ENCODE results near the gene DNM3.

The DNM3 gene

DNA sequence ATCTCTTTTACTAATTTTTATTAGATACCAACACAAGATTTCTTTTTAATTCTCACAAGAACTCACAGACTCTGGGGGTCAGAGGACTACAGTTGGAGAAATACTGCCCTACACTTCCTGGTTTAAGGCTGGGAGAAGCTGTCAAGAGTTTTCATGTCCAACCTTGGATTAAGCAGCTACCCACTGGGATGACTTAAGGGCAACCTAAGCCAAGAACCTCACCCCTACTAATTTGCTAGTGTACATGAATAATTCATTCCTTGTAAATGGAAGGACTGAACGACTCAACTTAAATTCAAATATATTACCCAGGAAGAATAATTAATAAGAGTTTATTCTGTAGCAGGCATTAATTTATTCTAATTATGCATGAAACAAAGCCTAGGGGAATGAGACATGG is 396.9 kb downstream of the DNM3 start:
- no peak for DNase-seq (ENCODE audit: low read depth in 2 of 2)

DNA sequence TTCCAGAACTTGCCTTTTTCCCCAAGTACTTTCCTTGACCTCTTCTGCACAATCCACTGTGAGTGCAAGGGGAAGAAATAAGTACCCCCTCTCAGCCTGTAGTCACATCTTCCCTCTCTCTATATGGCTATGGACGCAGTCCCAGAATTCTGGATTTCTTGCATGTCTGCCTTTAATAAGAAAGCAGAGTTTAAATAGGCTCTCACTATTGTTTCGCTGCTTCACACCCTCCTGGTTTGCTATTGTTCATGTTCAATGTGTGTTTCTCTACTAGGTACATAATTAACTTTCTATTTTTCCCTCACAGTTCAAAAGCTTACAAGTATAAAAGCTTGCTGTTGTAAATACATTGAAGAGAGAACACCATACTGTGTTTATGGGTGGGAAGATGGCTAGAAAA is 397.7 kb downstream of the DNM3 start:
- no peak for DNase-seq (ENCODE audit: low read depth in 2 of 2)

DNA sequence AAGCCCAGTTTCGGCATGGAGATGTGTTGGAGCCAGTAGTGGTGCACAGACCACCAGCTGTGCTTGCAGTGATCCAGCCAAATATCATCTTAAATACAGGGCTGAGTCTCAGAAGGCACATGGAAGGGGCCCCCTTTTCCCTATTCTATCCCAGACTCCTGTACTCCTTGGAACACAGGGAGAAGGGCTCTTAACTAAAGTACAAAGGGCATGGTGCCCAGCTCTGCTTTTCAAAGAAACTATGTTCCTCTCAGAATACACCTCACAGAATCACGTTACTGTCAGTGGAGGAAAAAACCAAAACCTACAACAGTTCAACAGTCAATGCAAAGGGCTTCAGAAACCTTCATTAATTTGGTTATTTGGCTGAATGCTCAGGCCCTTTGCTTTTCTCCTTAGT is 398.6 kb downstream of the DNM3 start:
- no peak for DNase-seq (ENCODE audit: low read depth in 2 of 2)

GRCh38 chr1:172241540-172241939 is 400.2 kb downstream of the DNM3 start:
- DNase-seq (ENCODE audit: low read depth in 2 of 2): no peak

DNA sequence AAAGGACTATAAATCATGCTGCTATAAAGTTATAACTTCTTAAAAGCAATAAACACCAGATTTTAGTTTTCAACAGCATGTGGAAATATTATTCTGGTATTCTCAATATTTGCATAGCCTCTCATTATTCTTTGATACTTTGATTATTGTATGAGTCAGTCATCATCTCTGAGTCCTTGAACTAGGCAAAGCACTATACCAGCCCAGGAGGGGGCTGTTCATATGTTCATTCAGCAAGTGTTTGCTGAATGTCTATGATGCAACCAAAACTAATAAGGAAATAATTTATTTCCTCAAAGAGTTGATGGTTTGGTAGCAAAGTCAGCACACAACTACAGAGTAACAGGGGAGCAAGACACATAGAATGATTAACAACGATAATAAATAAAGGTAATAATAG is 403.6 kb downstream of the DNM3 start:
- no peak for DNase-seq (ENCODE audit: low read depth in 2 of 2)

DNA sequence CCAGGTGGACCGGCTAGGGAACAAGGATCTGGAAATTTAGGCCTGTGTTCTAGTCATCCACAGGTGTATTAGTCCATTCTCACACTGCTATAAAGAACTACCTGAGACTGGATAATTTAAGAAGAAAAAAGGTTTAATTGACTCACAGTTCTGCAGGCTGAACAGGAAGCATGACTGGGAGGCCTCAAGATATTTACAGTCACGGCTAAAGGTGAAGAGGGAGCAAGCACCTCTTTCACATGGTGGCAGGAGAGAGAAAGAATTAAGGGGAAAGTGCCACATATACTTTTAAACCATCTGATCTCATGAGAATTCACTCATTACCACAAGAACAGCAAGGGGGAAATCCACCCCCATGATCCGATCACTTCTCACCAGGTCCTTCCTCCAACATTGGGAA is 404.5 kb downstream of the DNM3 start:
- no peak for DNase-seq (ENCODE audit: low read depth in 2 of 2)

DNA sequence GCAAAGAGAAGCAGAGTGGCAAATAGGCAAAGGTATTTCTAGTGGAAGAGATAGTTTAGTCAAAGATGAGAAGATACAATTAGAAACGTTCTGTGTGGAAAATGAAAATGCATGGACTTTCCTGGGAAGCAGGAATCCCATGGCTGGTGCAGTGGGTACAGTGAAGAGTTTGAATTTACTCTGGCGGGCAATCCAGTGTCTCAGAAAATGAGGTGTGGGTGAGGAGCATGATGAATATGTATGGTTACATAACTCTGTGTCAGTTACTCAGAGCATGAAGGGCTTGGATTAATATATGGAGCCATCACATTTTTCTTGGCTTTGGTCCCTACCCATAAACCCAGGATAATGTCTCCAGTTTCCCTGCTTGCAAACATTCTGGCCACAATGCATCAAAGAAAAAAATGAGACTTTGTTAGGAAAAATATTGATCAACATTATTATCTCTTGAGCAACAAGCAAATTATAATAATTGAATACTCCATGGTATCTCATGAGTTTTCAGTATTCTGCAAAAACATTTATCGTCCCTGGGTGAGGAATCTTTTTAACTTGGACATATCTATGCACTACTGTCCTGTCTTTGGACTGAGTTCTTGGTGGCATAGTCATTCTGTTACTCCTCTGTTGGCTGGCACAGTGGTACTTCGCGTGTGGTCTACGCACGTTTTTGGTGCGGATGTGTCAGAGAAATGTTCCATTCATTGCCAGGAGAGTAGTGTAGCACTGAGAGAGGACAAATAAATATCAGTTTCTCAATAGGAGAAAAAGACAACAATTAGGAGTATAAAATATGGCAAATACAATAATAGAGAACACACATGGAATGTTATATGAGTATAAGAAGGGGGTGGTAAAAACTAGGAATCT is 405.5 kb downstream of the DNM3 start:
- DNase-seq (ENCODE audit: low read depth in 2 of 2): no peak

DNA sequence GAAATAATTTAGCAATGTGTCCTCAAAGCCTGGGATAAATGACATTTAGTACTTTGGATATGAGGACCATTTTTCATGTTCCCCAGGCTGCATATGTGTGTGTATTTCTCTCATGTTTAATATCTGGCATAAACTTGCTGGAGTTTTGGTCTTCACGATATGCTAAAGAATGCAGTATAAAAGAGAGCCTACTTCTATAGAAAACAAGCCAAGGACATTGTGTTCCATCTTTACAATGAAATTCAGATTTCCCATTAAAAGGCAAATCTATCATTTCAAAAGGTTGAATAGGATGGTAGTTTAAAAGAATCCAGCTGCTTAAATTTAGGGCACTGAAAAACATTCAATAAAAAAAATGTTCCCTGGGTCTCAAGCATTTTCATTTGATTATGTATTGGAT is 410.2 kb downstream of the DNM3 start:
- no peak for DNase-seq (ENCODE audit: low read depth in 2 of 2)

DNA sequence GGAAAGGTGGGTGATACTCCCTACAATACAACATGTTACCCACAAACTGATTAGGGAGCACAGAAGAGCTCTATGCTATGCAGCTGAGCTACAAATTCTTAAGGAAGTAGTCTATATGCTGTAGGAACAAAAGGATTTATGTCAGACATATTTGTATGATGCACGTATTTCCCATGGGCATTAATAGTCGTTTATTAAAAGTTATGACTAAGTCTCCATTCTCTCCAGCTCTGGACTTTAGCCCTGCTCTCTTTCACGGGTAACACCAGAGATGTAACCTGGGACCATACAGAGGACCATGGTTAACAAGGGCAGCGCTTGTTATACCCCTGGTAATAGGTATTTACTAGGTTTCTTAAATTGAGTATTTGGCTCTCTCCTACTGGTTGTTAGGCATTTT is 411.0 kb downstream of the DNM3 start:
- DNase-seq (ENCODE audit: low read depth in 2 of 2): no peak

DNA sequence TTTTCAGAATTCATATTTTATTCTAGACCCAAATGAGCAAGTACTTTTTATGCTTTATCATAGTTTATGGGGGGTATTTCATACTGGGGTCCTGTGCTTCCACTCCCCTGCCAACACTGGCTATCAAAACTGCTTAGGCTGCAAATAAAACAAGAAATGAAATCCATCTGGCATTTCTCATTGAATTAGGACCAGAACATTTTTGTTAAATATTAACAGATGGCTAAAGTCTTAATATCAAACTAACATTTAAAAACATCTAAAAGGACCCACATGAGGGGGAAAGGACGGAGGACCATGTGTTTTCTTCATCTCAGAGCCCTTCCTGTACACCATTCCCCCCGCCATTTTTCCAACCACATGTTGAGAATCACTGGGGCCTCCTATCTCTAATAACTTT is 411.7 kb downstream of the DNM3 start:
- DNase-seq (ENCODE audit: low read depth in 2 of 2): no peak

DNA sequence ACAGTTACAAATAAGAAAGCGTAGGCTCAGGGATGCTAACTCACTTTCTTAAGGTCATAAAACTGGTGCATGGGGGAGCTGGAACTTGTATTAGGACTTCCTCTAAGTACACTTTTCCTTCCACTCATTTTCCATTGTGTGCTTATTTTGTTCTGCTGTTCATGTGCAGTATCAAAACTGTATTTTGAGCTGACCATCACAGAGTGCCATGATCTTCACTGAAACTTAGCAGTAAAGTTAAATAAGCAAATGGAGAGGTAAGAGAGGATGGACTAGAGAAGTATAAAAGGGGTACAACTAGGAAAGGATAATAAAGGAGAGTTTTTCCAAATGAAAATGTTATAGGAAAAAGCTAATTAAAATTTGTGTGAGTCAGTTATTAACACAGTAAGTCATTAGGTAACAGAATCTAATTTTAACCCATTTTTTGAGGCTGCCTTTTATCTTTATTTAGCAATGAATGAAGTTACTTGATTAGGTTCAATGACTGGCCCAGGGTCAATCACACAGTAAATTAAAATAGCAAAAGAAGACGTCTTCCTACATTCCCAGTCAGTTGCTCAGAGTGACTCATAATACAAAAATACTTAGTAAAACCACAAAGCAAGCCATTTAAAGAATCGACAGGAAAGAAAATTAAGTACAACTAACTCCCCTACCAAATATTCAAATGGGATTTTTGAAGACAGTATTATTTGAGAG is 413.4 kb downstream of the DNM3 start:
- DNase-seq (ENCODE audit: low read depth in 2 of 2): no peak

DNA sequence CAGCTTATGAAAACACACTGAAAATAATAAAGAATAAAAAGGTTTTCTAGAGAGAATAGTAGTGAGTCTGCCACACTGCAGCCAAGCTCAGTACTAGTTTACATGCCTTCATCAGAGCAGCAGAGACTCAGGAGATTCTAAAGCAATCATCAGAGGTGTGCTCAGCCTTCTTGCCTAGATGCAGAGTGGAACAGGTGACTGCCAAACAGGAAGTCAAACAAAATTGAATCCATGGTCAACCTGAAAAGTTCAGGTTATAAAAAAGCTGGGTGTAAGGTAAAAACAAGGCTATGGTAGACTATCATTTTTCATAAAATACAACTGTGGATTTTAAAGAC is 413.9 kb downstream of the DNM3 start:
- DNase-seq (ENCODE audit: low read depth in 2 of 2): no peak

DNA sequence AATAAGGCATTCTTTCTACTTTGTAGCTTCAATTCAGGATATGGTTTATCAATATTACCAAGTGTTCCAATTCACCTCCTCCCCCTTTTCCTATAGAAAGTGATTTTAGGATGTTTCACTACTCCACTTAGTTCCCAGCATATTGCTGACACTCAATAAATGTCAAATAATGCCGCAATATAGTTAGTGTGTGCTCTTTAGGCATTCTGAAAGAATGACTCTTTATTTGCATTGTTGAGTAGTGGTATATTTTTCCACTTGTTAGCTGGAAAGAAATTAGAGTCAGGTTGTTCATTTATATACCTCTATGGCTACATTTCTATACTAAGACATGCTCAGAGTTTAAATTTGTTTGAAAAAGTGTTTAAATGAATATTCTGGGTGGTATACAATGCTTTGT is 424.6 kb downstream of the DNM3 start:
- DNase-seq (ENCODE audit: low read depth in 2 of 2): no peak

DNA sequence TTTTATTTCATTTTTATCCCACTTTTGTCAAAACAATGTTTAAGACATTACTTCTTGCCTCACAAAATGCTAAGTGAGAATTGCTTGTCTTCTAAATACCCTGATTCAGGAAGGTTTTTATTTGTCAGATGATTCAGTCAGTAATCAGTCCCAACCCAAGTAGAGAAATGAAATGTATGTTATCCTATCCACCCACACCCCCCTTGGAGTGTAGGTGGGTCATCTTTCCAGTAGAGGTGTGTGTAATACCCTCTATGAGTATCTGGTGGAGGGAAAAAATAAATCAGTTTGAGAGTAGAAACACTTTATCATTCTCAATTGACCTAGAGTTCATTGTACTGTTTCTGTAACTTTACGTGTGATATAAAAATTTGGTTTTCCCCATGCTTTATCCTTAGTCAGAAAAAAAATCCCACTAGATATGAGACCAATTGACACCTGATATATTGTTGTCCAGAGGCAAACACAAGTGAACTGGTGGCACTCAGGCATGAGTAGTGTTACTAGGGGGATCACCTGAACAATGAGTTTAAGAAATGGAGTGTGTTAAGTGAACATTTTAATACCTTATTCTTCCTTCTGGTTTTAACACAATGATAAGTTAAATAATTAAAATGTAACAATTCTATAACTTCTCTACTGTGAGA is 425.4 kb downstream of the DNM3 start:
- DNase-seq (ENCODE audit: low read depth in 2 of 2): no peak

DNA sequence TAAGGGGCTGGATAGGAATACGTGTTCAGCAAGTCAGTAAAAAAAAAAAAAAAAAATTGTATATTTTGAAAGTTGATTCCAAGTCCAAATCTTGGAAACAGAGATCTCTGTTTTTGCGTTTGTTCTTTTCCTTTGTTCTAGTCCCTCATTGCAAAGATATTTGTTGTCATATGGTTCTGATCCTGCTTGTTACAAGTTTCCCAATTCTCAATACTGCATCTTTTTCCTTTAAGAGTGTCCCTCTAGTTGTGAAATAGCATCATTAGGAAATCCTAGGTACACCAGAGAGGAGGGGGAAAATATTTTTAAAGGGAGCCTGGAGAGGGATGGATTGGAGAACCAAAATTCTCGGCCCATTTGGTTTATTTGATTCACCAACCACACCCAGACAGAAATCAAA is 426.9 kb downstream of the DNM3 start:
- no peak for DNase-seq (ENCODE audit: low read depth in 2 of 2)

GRCh38 chr1:172269084-172269483 is 427.8 kb downstream of the DNM3 start:
- no peak for DNase-seq (ENCODE audit: low read depth in 2 of 2)

GRCh38 chr1:172269644-172270043 is 428.3 kb downstream of the DNM3 start:
- DNase-seq (ENCODE audit: low read depth in 2 of 2): no peak

DNA sequence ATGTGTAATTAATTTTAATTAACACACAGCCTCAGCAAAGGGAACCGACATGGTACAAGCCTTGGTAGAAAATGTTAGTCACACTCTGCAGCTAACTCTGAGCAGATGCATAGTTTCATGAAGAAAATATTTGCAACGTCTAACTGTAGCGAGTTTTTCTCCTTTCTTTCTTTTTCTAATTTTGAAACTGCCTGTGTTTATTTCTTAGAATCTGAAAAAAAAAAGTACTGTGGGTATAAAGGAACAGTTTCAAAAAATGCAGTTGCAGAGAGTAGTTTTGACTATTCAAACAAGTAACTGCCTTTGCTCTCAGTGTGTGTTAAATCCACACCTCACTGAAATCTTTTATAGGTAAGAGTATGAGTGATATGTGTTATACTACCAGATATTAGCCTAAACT is 429.3 kb downstream of the DNM3 start:
- no peak for DNase-seq (ENCODE audit: low read depth in 2 of 2)

DNA sequence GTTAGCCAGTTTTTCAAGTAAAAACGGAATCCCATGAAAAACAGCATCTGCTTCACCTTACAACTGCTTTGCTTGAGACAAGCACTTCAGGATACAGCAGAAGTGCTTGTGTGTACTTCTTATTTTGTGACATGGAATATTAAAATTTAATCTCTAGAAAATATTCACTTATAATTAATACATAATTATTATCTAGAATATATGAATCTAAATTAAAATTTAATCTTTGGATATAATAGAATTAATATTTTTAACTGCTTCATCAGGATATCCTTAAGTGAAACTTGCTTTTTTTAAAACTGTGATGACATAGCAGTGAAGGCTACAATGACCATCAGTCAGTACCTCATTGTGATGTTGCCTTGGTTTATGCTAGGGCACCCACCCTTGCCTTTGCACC is 430.8 kb downstream of the DNM3 start:
- no peak for DNase-seq (ENCODE audit: low read depth in 2 of 2)

DNA sequence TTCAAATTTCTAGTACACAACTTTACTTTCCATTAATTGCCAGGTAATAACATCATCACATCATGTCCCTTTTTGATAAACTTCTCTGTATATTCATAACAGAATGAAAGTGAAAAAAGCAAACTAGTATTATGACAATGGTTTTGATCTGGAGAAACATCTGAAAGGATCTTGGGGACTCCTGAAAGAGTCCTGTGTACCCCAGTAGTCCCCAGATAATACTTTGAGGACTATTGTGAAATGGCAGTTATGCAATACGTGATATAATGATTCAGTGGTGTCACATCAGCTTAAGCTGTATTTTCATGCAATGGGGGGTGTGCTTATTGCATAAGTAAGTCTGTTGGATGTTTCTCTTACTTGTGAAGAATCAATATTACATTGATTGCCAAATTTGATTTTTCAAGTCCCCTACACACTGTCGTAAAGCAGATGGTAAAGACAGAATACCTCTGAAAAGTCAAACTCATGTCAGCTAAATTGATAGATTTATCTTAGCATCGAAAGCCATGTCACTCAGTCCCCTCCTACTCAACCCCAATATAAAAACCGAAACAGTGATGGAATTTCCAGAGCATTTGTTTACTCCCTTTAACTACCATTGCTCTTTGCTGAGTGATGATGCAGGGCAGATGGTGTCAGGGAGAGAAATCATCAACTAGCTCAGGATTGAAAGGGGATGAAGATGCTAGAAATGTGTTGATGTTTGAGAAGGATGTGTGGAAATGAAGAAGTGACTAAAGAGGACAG is 432.5 kb downstream of the DNM3 start:
- no peak for DNase-seq (ENCODE audit: low read depth in 2 of 2)

DNA sequence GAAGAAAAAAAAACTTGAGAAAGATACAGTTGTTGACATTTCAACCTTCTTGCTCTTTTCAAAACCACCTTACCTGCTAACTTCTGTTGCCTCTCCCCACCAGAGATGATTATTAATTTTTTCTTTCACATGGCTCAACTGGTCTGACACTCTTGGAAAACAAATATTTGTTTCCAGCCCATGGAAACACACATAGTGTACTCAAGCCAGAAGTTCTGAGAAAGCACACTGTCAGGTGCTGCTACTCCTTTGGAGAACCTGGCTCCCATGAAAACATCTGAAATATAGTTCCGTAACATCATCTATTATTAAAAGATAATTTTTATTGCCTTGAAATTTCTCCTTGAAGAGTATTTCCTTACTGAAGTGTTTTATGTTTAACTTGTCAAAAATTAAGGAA is 434.2 kb downstream of the DNM3 start:
- DNase-seq (ENCODE audit: low read depth in 2 of 2): no peak

- DNase-seq (ENCODE audit: low read depth in 2 of 2): no peak
These were observed 435.0 kb downstream of the DNM3 start for GRCh38 chr1:172276120-172276818.

Data from stimulated activated CD8-positive, alpha-beta memory T cell treated with anti-CD3 and anti-CD28 coated beads, Interleukin-15, amount 100 ng/mL, for 4 hours (primary cell).